Lower leg skin (tissue), 3 donors: ENCODE results near the gene FBXO36.

Source experiments
- CTCF ChIP-seq, 3 donors: fragments of 450-650 bp; IDR thresholded peaks; one replicate each; pipeline ENCODE4 v1.5.1; 2016; ENCODE audit warnings: antibody characterized with exemption in 3 of 3, mild to moderate bottlenecking in 3 of 3, moderate library complexity in 2 of 3
- POLR2A ChIP-seq, 2 donors: fragments of 450-650 bp; IDR thresholded peaks; one replicate each; pipeline ENCODE4 v1.6.1; 2016 to 2017; ENCODE audit warnings: antibody characterized with exemption in 2 of 2, mild to moderate bottlenecking in 1 of 2, moderate library complexity in 1 of 2

GRCh38 chr2:230060672-230061293 lies 138.5 kb downstream of the FBXO36 start:
- TF ChIP-seq POLR2A (IDR thresholded peaks at IDR 0.05): no peak
- TF ChIP-seq CTCF (IDR thresholded peaks at IDR 0.05): no peak
